HEK293 (cell line): ENCODE data around the gene ERGIC1.

ENCODE experiments used
- CTCF ChIA-PET: fragments of 350-600 bp; formaldehyde crosslinking; extraction: SDS; loops from one replicate; lab custom pipeline; 2021; ENCODE audit warnings: antibody characterized with exemption; lab: Yijun Ruan, JAX
- POLR2A ChIA-PET: fragments of 300-600 bp; formaldehyde crosslinking; extraction: SDS; loops from one replicate; lab custom pipeline; 2020; ENCODE audit warnings: antibody characterized with exemption, inconsistent platforms; lab: Yijun Ruan, JAX
- H3K27ac ChIP-seq: fragments of 200-500 bp; sonication (Bioruptor generic); 2 replicates; pipeline ENCODE4 v1.5.1; 2014; ENCODE audit warnings: low read depth, low read length, control low read depth, inconsistent platforms; ENCODE audit errors: extremely low read depth
- H3K36me3 ChIP-seq, 2 experiments: fragments of 200-500 bp in 1 of 2; sonication (Bioruptor generic) in 1 of 2; 1 replicate in 1 of 2; 2 replicates in 1 of 2; pipeline ENCODE4 v1.5.1; 2014 to 2017; ENCODE audit warnings: inconsistent platforms in 2 of 2, low read length in 2 of 2; ENCODE audit not compliant: control insufficient read depth in 2 of 2, insufficient read depth in 1 of 2
- H3K4me1 ChIP-seq: fragments of 200-500 bp; sonication (Bioruptor generic); 2 replicates; pipeline ENCODE4 v1.5.1; 2014; ENCODE audit warnings: mild to moderate bottlenecking, low read length, inconsistent platforms; ENCODE audit not compliant: control insufficient read depth, insufficient read depth
- H3K4me3 ChIP-seq: 2 replicates; pipeline ENCODE4 v1.5.1; 2011; ENCODE audit warnings: low read depth, mild to moderate bottlenecking, control low read depth, low read length, moderate library complexity
- H3K9me3 ChIP-seq: fragments of 200-500 bp; sonication (Bioruptor generic); 2 replicates; pipeline ENCODE4 v1.5.1; 2014; ENCODE audit warnings: low read depth, low read length, inconsistent platforms; ENCODE audit not compliant: control insufficient read depth, insufficient read depth
- GLI4 ChIP-seq: fragments of 450-650 bp; formaldehyde crosslinking; IDR thresholded peaks from 2 replicates; pipeline ENCODE4 v1.5.1; 2016; ENCODE audit warnings: missing biosample characterization, missing genetic modification characterization
- HOXC10 ChIP-seq: sonication (generic); formaldehyde crosslinking; IDR thresholded peaks from 2 replicates; pipeline ENCODE4 v1.8.1; 2023; ENCODE audit warnings: mild to moderate bottlenecking, missing genetic modification reagents
- SALL2 ChIP-seq: fragments of 450-650 bp; formaldehyde crosslinking; IDR thresholded peaks from 2 replicates; pipeline ENCODE4 v1.5.0; 2017; ENCODE audit warnings: missing biosample characterization, mild to moderate bottlenecking, missing genetic modification characterization, borderline replicate concordance
- SP2 ChIP-seq: fragments of 450-650 bp; formaldehyde crosslinking; IDR thresholded peaks from 2 replicates; pipeline ENCODE4 v1.5.1; 2016; ENCODE audit warnings: missing biosample characterization, missing genetic modification characterization
- ZBTB21 ChIP-seq: fragments of 450-650 bp; formaldehyde crosslinking; IDR thresholded peaks from 2 replicates; pipeline ENCODE4 v1.5.1; 2017; ENCODE audit warnings: missing biosample characterization, missing genetic modification characterization
- ZEB2 ChIP-seq: fragments of 450-650 bp; formaldehyde crosslinking; IDR thresholded peaks from 2 replicates; pipeline ENCODE4 v1.5.1; 2016; ENCODE audit warnings: missing biosample characterization, missing genetic modification characterization
- ZNF10 ChIP-seq: fragments of 450-650 bp; formaldehyde crosslinking; IDR thresholded peaks from 2 replicates; pipeline ENCODE4 v1.5.1; 2017; ENCODE audit warnings: missing biosample characterization, missing genetic modification characterization
- ZNF112 ChIP-seq: fragments of 450-650 bp; formaldehyde crosslinking; IDR thresholded peaks from 2 replicates; pipeline ENCODE4 v1.5.0; 2017; ENCODE audit warnings: missing biosample characterization, missing genetic modification characterization
- ZNF132 ChIP-seq: fragments of 450-650 bp; formaldehyde crosslinking; IDR thresholded peaks from 2 replicates; pipeline ENCODE4 v1.5.1; 2017; ENCODE audit warnings: missing biosample characterization, missing genetic modification characterization, borderline replicate concordance
- ZNF280D ChIP-seq: fragments of 450-650 bp; formaldehyde crosslinking; IDR thresholded peaks from 2 replicates; pipeline ENCODE4 v1.5.1; 2016; ENCODE audit warnings: missing biosample characterization, missing genetic modification characterization
- ZNF366 ChIP-seq: fragments of 450-650 bp; formaldehyde crosslinking; conservative IDR thresholded peaks from 2 replicates; pipeline ENCODE4 v1.5.1; 2016; ENCODE audit warnings: missing biosample characterization, missing genetic modification characterization
- ZNF37A ChIP-seq: fragments of 450-650 bp; IDR thresholded peaks from 2 replicates; pipeline ENCODE4 v1.5.1; 2018; ENCODE audit warnings: missing biosample characterization, missing genetic modification characterization
- ZNF394 ChIP-seq: fragments of 450-650 bp; formaldehyde crosslinking; IDR thresholded peaks from 2 replicates; pipeline ENCODE4 v1.5.1; 2016; ENCODE audit warnings: missing biosample characterization, missing genetic modification characterization, mild to moderate bottlenecking, moderate library complexity, borderline replicate concordance
- ZNF501 ChIP-seq: fragments of 450-650 bp; formaldehyde crosslinking; IDR thresholded peaks from 2 replicates; pipeline ENCODE4 v1.5.1; 2016; ENCODE audit warnings: missing biosample characterization, missing genetic modification characterization
- ZNF513 ChIP-seq: fragments of 450-650 bp; IDR thresholded peaks from 2 replicates; pipeline ENCODE4 v1.5.1; 2018; ENCODE audit warnings: missing biosample characterization, missing genetic modification characterization
- ZNF596 ChIP-seq: fragments of 450-650 bp; IDR thresholded peaks from 2 replicates; pipeline ENCODE4 v1.5.0; 2018; ENCODE audit warnings: missing biosample characterization, mild to moderate bottlenecking, missing genetic modification characterization, moderate library complexity
- ZNF623 ChIP-seq: fragments of 450-650 bp; formaldehyde crosslinking; IDR thresholded peaks from 2 replicates; pipeline ENCODE4 v1.5.1; 2016; ENCODE audit warnings: missing biosample characterization, missing genetic modification characterization
- ZNF704 ChIP-seq: fragments of 450-650 bp; formaldehyde crosslinking; IDR thresholded peaks from 2 replicates; pipeline ENCODE4 v1.5.1; 2016; ENCODE audit warnings: missing biosample characterization, missing genetic modification characterization
- ZNF843 ChIP-seq: fragments of 450-650 bp; formaldehyde crosslinking; IDR thresholded peaks from 2 replicates; pipeline ENCODE4 v1.5.1; 2016; ENCODE audit warnings: missing biosample characterization, missing genetic modification characterization
- ZSCAN5A ChIP-seq: fragments of 450-650 bp; formaldehyde crosslinking; IDR thresholded peaks from 2 replicates; pipeline ENCODE4 v1.5.1; 2016; ENCODE audit warnings: missing biosample characterization, missing genetic modification characterization
- TF ChIP-seq, protein P1 (sequence below): fragments of 450-650 bp; formaldehyde crosslinking; IDR thresholded peaks from 2 replicates; pipeline ENCODE4 v1.5.1; 2017; ENCODE audit warnings: missing biosample characterization, missing genetic modification characterization
- TF ChIP-seq, protein P2 (sequence below): fragments of 450-650 bp; formaldehyde crosslinking; IDR thresholded peaks from 2 replicates; pipeline ENCODE4 v1.5.1; 2016; ENCODE audit warnings: missing biosample characterization, missing genetic modification characterization

Gene ERGIC1

GRCh38 chr5:172933238-172933637 is 99.2 kb downstream of the ERGIC1 start:
- TF ChIP-seq ZNF280D (tag by site-specific recombination) (no peak), ZNF596 (tag by site-specific recombination) (no peak), ZNF112 (tag by site-specific recombination) (no peak), ZNF623 (tag by site-specific recombination) (no peak), ZEB2 (tag by site-specific recombination) (no peak), ZBTB21 (no peak), ZNF843 (tag by site-specific recombination) (no peak), ZNF501 (tag by site-specific recombination) (no peak), SP2 (no peak), ZNF132 (no peak), ZNF10 (no peak), ZNF366 (no peak), SALL2 (no peak), GLI4 (tag by site-specific recombination) (no peak), ZNF37A (tag by site-specific recombination) (no peak), ZNF704 (tag by site-specific recombination) (no peak), HOXC10 (no peak)
- TF ChIP-seq, protein P1, sequence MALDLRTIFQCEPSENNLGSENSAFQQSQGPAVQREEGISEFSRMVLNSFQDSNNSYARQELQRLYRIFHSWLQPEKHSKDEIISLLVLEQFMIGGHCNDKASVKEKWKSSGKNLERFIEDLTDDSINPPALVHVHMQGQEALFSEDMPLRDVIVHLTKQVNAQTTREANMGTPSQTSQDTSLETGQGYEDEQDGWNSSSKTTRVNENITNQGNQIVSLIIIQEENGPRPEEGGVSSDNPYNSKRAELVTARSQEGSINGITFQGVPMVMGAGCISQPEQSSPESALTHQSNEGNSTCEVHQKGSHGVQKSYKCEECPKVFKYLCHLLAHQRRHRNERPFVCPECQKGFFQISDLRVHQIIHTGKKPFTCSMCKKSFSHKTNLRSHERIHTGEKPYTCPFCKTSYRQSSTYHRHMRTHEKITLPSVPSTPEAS = no peak
- TF ChIP-seq, protein P2, sequence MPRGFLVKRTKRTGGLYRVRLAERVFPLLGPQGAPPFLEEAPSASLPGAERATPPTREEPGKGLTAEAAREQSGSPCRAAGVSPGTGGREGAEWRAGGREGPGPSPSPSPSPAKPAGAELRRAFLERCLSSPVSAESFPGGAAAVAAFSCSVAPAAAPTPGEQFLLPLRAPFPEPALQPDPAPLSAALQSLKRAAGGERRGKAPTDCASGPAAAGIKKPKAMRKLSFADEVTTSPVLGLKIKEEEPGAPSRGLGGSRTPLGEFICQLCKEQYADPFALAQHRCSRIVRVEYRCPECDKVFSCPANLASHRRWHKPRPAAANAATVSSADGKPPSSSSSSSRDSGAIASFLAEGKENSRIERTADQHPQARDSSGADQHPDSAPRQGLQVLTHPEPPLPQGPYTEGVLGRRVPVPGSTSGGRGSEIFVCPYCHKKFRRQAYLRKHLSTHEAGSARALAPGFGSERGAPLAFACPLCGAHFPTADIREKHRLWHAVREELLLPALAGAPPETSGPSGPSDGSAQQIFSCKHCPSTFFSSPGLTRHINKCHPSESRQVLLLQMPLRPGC (tag by site-specific recombination) = no peak
- TF ChIP-seq, all 188 proteins: peak for 0
- no peaks in the 10 kb centered on the region for H3K9me3 ChIP-seq
- POLR2A ChIA-PET = interaction anchor here (0.9 to 3.6 kb wide), 3 partner anchors 132 to 168 kb away, joined by 3 to 26 read pairs (median 7); partner anchors contain the start of gene DUSP1
- H3K36me3 ChIP-seq = peaks cover 3 to 26% of the 10 kb centered on the region in 2 experiments; a peak in 2 of 3 replicates
- no peaks in the 10 kb centered on the region for H3K4me1 ChIP-seq
- H3K4me3 ChIP-seq = no peak overlapping the region
- H3K27ac ChIP-seq = no peak overlapping the region
- CTCF ChIA-PET = interaction anchor here (0.6 to 11.9 kb wide), 18 partner anchors 9 to 236 kb away, joined by 3 to 214 read pairs (median 6); partner anchors contain the start of gene DUSP1

DNA sequence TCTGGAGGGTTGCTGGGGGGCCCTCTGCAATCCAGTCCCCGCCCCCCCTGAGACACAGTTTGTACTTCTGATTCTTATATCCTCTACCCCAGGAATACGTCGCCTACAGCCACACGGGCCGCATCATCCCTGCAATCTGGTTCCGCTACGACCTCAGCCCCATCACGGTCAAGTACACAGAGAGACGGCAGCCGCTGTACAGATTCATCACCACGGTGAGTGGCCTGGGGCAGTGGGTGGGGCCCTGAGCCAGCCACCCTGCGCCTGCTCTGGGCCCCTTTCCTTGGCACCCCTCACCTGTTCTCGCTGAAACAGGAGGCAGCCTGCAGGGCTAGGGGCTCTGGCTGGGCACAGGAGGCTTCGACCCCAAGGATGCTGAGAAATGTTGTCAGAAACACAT is 101.0 kb downstream of the ERGIC1 start:
- Histone ChIP-seq H3K36me3 (peaks cover 3 to 29% of the 10 kb centered on the region in 2 experiments; a peak in 2 of 3 replicates), H3K27ac (no peak overlapping the region)
- CTCF ChIA-PET = interaction anchor here (1.1 to 11.9 kb wide), 2 partner anchors 218 to 222 kb away, joined by 3 to 214 read pairs; no protein-coding TSS in a partner anchor
- no peak for TF ChIP-seq ZNF513 (tag by site-specific recombination)
- no peak for TF ChIP-seq ZEB2 (tag by site-specific recombination)
- no peak for TF ChIP-seq ZNF394 (tag by site-specific recombination)
- no peak for TF ChIP-seq ZNF132
- no peak for TF ChIP-seq ZSCAN5A (tag by site-specific recombination)
- TF ChIP-seq, all 188 proteins: peak for 0
- H3K4me1 ChIP-seq = no peaks in the 10 kb centered on the region
- H3K9me3 ChIP-seq = no peaks in the 10 kb centered on the region
- POLR2A ChIA-PET = no interaction called here
- H3K4me3 ChIP-seq = no peak overlapping the region
